ENCODE data around the gene BRI3. TPM values are rescaled to one million over a fixed set of nuclear protein-coding genes. Genes with fewer than 3 reads are reported as not detected.

Gene BRI3
- total and polyA plus RNA-seq, 10 donors: 59.3 to 264 (median 177) TPM

GRCh38 chr7:98248156-98248555 lies 33.3 kb upstream of the BRI3 start:
- Histone ChIP-seq H3K27ac (peak overlapping the region in 4 of 8 donors; percentile 65 to 93 (median 90)), H3K9me3 (no peaks in the 10 kb centered on the region), H3K4me3 (no peak overlapping the region), H3K27me3 (replicated peaks in 1 of 7) (no peaks in the 10 kb centered on the region), H3K36me3 (peaks cover 0 to 57% (median 16%) of the 10 kb centered on the region in 6 donors), H3K4me1 (peaks cover 35 to 82% (median 64%) of the 10 kb centered on the region in 6 donors)
- intact Hi-C loops (cut with DNase I; ENCODE audit: low total_unique reads): no loop called here
- DNase-seq: no peak
- WGBS, 5 donors: 90 to 95% (median 93%) methylated on average over 12 of the region's 12 CpGs
- TF ChIP-seq POLR2A (IDR thresholded peaks at IDR 0.05) (no peak), POLR2AphosphoS5 (IDR thresholded peaks at IDR 0.05) (no peak)
- TF ChIP-seq, protein P1, sequence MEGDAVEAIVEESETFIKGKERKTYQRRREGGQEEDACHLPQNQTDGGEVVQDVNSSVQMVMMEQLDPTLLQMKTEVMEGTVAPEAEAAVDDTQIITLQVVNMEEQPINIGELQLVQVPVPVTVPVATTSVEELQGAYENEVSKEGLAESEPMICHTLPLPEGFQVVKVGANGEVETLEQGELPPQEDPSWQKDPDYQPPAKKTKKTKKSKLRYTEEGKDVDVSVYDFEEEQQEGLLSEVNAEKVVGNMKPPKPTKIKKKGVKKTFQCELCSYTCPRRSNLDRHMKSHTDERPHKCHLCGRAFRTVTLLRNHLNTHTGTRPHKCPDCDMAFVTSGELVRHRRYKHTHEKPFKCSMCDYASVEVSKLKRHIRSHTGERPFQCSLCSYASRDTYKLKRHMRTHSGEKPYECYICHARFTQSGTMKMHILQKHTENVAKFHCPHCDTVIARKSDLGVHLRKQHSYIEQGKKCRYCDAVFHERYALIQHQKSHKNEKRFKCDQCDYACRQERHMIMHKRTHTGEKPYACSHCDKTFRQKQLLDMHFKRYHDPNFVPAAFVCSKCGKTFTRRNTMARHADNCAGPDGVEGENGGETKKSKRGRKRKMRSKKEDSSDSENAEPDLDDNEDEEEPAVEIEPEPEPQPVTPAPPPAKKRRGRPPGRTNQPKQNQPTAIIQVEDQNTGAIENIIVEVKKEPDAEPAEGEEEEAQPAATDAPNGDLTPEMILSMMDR (IDR thresholded peaks at IDR 0.05 in 8 of 11, conservative IDR thresholded peaks at IDR 0.05 in 3 of 11): no peak

DNA sequence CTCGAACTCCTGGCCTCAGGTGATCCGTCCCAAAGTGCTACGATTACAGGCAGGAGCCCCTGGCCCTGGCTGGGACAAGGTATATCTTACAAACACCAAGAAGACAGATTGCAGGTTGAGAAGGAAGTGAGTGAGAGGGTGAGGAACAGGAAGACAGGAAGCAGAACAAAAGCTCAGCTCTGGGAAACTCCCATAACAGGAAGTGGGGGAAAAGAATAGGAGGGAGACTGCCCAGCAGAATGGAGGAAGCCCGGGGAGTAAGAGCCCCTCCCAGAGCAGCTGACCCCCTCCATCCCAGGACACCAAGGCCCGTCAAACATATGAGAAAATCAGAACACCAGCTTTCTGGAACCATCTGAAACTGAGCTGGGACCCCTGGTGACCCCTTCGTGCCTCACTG lies 32.4 kb upstream of the BRI3 start:
- TF ChIP-seq POLR2A (IDR thresholded peaks at IDR 0.05): no peak
- peak in 1 of 3 donors; percentile 8 for TF ChIP-seq POLR2AphosphoS5 (IDR thresholded peaks at IDR 0.05)
- TF ChIP-seq, protein P1 (IDR thresholded peaks at IDR 0.05 in 8 of 11, conservative IDR thresholded peaks at IDR 0.05 in 3 of 11): no peak
- intact Hi-C loops (cut with DNase I; ENCODE audit: low total_unique reads): no loop called here
- Histone ChIP-seq H3K4me3 (peak overlapping the region in 1 of 8 donors; percentile 17), H3K27ac (peak overlapping the region; percentile 9 to 93 (median 88)), H3K9me3 (no peaks in the 10 kb centered on the region), H3K36me3 (peaks cover 0 to 47% (median 7%) of the 10 kb centered on the region in 6 donors), H3K4me1 (peaks cover 35 to 92% (median 71%) of the 10 kb centered on the region in 6 donors), H3K27me3 (replicated peaks in 1 of 7) (no peaks in the 10 kb centered on the region)
- 60 to 74% (median 64%) methylated on average over 6 of the region's 6 CpGs for WGBS, 5 donors
- DNase-seq: no peak

DNA sequence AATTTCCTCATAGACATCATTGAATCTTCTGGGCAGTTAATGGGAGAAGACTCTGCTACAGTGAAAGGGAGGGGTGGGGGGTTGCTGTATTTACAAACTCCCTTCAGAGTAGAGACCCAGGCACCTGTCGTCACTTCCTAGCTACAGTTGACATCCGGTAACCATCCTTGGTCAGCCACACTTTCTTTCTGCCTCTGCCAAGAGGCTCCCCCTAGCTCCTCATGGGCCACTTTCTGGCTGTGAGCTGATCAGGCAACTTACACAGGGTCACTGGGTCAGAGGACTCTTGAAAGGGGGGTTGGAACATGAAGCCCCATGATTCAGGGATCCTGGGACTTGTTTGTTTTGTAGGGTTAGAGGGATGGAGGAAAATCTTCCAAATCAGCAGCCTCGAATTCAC lies 30.7 kb upstream of the BRI3 start:
- no peak for DNase-seq
- TF ChIP-seq POLR2AphosphoS5 (IDR thresholded peaks at IDR 0.05): no peak
- TF ChIP-seq, protein P1 (IDR thresholded peaks at IDR 0.05 in 8 of 11, conservative IDR thresholded peaks at IDR 0.05 in 3 of 11): no peak
- no peak for TF ChIP-seq POLR2A (IDR thresholded peaks at IDR 0.05)
- 28 to 47% (median 43%) methylated on average over 3 of the region's 3 CpGs for WGBS, 5 donors
- Histone ChIP-seq H3K27ac (peak overlapping the region; percentile 79 to 93 (median 88)), H3K4me3 (peak overlapping the region in 7 of 8 donors; percentile 64 to 98 (median 92)), H3K4me1 (peaks cover 35 to 96% (median 69%) of the 10 kb centered on the region in 6 donors), H3K9me3 (no peaks in the 10 kb centered on the region), H3K36me3 (peaks cover 0 to 44% (median 0%) of the 10 kb centered on the region in 6 donors), H3K27me3 (replicated peaks in 1 of 7) (no peaks in the 10 kb centered on the region)
- intact Hi-C loops (cut with DNase I; ENCODE audit: low total_unique reads): loop anchor here (10.0 kb wide), 1 partner anchor 56 kb away; no protein-coding TSS in a partner anchor

- intact Hi-C loops (cut with DNase I; ENCODE audit: low total_unique reads): loop anchor here (10.0 kb wide), 1 partner anchor 56 kb away; no protein-coding TSS in a partner anchor
- Histone ChIP-seq H3K36me3 (peaks cover 0 to 45% (median 0%) of the 10 kb centered on the region in 6 donors), H3K27ac (peak overlapping the region; percentile 79 to 93 (median 88)), H3K27me3 (replicated peaks in 1 of 7) (no peaks in the 10 kb centered on the region), H3K4me1 (peaks cover 35 to 94% (median 66%) of the 10 kb centered on the region in 6 donors), H3K9me3 (no peaks in the 10 kb centered on the region), H3K4me3 (peak overlapping the region; percentile 64 to 98 (median 92))
- 8 to 17% (median 14%) methylated on average over 9 of the region's 9 CpGs for WGBS, 5 donors
- DNase-seq: no peak
- TF ChIP-seq POLR2AphosphoS5 (IDR thresholded peaks at IDR 0.05) (peak in 1 of 3 donors; percentile 77), POLR2A (IDR thresholded peaks at IDR 0.05) (peak in 1 of 3 donors; percentile 37)
- TF ChIP-seq, protein P1 (IDR thresholded peaks at IDR 0.05 in 8 of 11, conservative IDR thresholded peaks at IDR 0.05 in 3 of 11): no peak
These were observed 30.3 kb upstream of the BRI3 start for GRCh38 chr7:98251231-98251600.

All from spleen (tissue), 11 donors.